HG02623 (cell line): ENCODE measurements around the gene ACVR1.

ENCODE experiments used
- ATAC-seq: cut with Tn5 transposase; IDR thresholded peaks from one replicate; pipeline ENCODE4 v1.9.1; 2021; ENCODE audit warnings: moderate library complexity; ENCODE audit not compliant: unreplicated experiment

Gene ACVR1

DNA sequence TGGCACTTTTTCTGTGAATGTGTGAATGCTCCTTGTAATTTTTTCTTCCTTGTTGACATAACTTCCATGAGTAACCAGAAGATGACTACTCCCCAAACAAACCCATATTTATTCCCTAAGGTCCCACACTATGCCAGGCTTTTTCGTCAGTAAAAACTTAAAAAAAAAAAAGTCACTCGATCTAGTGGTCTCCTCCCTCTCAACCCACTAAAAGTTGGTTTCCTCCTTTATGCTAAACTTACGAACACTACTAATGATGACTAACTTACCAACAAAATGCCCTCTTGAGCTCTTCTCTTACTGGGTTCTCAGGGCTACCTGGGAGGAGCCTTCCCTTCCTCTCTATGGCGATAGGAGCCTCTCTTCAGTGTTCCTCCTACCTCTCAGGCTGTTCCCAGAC, 18.2 kb downstream of the ACVR1 start:
- ATAC-seq = no peak

GRCh38 chr2:157856187-157856515, 20.0 kb downstream of the ACVR1 start:
- no peak for ATAC-seq

DNA sequence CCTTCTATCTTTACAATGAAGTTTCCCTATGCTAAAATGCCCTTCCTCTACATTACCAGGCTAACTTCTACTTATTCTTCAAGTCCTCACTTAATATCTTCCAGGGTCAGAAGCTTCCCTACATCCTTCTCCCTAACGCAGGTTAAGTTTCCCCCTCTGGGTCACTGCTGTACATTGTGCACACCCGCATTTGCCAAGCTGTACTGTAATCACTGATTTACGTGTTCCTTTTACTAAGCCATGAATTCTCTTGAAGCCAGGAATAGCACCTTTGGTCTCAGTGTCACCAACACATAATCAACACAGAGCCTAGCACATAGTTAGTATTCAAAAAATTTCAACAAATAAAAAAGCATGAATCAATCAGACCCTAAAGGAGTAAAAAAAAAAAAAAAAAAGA, 22.3 kb downstream of the ACVR1 start:
- no peak for ATAC-seq

DNA sequence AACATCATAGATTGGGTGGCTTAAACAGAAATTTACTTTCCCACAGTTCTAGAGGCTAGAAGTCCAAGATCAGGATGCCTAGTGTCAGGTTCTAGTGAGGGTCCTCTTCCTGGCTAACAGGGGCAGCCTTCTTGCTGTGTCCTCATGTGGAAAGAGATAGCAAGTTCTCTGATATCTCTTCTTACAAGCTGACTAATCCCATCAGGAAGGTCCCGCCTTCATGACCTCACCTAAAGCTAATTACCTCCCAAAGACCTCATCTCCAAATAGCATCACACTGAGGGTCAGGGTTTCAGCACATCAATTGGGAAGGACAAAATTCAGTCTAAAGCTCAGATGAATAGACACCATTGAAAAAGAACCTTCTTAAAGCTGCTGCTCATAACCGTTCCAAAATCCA, 22.9 kb downstream of the ACVR1 start:
- no peak for ATAC-seq

DNA sequence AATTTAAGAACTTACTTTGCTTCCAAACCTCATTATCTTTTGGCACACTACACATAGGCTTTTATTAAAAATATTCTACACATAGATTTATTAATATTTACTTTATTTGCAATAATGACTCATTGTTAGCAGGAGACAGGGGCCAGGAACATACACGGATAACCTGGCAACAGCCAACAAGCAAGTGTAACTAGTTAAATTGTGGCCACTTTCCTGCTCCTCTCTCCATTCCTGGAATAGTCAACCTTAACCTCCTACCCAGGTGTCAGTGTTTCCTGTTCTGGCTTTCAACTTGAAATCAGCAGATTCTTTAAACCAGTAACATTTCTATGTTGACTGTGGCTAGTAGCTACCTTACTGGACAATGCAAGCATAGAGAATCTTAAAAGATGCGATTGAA, 26.5 kb downstream of the ACVR1 start:
- no peak for ATAC-seq

DNA sequence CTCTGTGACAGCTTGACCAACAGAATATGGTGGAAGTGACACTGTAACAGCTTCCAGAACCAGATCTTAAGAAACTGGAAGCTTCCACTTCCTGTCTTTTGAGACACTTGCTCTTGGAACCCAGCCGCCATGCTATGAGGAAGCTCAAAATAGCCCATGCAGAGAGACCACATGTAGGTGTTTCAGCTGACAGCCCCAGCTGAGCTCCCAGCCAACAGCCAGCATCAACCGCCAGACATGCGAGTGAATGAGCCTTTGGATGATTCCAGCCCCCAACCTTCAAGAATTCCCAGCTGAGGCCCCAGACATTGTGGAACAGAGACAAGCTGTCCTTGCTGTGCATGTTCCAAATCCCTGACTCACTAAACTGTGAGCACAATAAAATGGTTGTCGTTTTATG, 27.9 kb downstream of the ACVR1 start:
- no peak for ATAC-seq

DNA sequence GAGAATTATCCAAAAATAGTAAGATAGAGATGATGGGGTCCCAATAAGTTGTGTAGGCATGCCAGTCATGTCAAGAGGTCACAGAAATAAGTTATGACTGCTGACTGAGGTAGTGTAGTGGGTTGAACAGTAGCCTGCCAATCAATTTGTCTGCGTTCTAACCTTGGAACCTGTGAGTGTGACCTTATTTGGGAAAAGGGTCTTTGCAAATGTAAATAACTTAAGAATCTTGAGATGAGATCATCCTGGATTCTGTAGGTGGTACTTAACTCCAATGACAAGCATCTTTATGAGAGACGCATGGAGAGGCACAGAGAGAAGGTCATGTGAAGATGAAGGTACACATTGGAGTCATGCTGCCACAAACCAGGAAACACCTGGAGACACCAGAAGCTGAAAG, 31.0 kb downstream of the ACVR1 start:
- no peak for ATAC-seq

- no peak for ATAC-seq
Measured at GRCh38 chr2:157843935-157844334, 32.2 kb downstream of the ACVR1 start.

GRCh38 chr2:157843081-157843480, 33.0 kb downstream of the ACVR1 start:
- ATAC-seq = no peak

DNA sequence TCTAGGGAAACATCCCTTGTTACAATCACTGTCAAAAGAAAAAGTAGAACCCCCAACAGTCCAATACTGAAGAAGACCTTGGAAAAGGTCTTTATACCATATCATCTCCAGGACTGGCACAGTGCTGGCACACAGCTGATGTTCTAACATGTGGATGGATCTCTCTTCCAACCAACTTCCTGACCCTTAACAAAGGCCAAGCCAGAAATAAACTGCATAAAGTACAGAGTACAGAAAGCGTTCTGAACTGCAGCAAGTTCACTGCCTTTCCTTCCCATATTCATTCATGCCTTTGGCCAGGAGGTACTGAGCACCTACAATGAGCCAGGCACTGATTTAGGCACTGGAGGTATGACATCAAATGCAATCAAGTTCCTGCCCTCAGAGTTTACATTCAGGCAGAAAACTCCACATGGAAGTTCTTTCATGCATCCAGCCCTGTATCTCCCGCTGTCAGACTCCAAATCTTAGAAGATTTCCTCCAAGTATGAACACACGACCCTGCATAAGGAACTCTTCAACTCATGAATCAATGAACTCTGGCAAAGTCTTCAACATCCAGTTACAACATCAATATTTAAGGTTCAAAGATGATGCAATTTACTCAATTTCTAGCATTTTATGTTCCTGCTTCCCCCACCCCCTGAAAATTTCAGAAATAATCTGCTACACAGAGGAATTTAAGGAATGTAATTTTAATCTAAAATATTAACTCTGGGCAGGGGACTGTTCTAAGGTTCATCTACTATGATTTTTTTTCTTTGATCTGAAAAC, 33.8 kb downstream of the ACVR1 start:
- ATAC-seq = no peak

DNA sequence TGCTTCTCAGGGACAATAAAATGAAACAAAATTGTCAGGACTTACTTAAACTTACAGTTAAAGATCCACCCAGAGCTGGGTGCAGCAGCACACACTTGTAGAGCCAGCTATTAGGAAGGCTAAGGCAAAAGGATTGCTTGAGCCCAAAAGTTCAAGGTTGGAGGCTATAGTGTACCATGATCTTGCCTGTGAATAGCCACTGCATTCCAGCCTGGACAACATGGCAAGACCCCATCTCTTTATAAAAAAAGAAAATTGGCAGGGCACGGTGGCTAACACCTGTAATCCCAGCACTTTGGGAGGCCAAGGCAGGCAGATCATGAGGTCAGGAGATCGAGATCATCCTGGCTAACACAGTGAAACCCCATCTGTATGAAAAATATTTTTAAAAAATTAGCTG, 34.6 kb downstream of the ACVR1 start:
- no peak for ATAC-seq

DNA sequence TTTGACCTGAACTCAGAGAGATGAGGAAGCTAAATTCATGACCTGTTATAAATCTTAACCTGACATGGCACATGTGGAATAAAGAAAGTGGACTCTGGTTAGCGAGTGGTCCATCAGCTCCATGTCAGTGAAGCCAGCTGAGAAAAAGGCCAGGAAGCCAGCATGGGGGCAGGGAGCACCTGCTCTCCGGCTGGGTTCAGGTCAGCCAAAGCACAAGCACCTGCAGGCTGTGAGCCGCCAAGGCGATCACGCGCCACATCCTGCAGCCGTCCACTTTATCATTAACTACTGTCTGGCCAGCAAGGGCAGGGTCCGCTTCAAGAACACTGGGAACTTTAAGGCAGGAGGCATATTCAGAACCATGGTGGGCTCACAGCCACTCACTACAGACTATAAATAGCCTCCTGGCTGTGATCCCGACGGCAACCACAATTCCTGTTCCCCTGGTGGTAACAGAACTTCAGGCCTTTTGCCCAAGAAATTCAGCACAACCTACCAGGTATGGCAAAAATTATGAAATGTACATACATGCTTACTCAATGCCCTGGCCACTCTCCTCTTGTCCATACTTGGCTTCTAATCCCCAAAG, 35.5 kb downstream of the ACVR1 start:
- ATAC-seq = no peak

GRCh38 chr2:157839822-157840221, 36.3 kb downstream of the ACVR1 start:
- ATAC-seq = no peak

GRCh38 chr2:157839162-157839801, 36.8 kb downstream of the ACVR1 start:
- ATAC-seq = no peak

GRCh38 chr2:157838442-157839161, 37.5 kb downstream of the ACVR1 start:
- ATAC-seq = no peak

DNA sequence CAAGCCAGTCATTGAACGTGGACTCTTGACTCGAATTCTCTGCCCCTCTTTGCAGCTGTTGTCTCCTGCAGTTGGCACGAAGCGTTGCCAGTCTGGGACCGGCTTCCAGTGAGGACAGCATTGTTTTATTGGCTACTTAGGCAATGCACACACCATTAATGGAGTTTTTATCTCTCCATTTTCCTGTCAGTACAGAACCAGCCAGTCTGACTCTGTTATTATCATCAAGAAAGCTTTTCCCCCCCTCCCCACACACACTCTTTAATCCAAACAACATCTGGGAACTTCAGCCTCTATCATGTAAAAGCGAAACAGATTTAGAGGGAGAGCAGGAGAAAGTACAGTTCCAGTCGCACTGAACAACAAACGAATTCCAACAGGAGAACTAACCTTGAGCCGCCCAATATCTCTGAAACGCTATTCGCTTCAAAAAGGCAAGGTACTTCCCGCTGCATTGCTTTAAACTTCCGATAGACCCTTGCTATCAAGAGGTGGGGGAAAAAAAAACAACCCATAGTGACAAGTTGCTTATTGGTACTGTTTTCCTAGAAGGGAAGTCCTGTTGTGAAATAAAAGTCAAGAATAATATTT, 38.2 kb downstream of the ACVR1 start:
- no peak for ATAC-seq

GRCh38 chr2:157836531-157836930, 39.6 kb downstream of the ACVR1 start:
- ATAC-seq = no peak

DNA sequence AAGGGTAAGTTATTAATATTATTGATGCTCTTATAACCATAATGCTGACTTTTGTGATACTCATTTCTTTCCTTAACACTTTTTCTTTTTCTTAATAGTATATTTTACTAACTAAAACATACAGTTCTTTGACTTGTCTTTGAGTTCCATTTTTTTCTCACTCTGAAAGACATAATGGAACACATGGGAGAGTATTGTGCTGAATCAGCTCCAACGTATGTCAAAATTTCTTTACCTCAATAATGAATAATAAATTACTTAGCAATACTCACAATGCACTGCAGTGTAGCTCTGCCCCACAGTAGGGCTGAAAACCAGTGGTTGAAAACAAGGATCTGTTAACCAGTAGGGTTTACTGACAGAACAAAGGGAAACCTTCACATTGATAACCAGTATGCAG, 40.7 kb downstream of the ACVR1 start:
- no peak for ATAC-seq

- no peak for ATAC-seq
Measured at GRCh38 chr2:157835006-157835405, 41.1 kb downstream of the ACVR1 start.

DNA sequence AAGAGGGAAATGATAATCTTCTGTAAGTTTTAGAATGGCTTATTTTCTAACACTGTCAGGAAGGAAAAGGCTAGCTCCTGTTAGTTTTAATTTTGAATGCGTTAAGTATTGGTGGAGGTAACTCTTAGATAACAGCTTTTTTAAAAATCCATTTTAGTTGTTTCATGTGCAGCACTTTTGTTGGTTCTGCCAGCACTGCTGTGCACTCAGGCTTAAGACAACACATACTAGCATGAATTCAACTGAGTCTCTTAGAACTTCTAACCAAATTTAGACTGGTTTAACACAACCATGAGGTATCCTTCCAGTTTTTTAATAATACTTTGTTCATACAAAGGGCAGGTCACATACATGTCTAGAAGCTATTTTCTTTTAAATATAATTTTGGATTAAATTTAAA, 42.4 kb downstream of the ACVR1 start:
- ATAC-seq = no peak

DNA sequence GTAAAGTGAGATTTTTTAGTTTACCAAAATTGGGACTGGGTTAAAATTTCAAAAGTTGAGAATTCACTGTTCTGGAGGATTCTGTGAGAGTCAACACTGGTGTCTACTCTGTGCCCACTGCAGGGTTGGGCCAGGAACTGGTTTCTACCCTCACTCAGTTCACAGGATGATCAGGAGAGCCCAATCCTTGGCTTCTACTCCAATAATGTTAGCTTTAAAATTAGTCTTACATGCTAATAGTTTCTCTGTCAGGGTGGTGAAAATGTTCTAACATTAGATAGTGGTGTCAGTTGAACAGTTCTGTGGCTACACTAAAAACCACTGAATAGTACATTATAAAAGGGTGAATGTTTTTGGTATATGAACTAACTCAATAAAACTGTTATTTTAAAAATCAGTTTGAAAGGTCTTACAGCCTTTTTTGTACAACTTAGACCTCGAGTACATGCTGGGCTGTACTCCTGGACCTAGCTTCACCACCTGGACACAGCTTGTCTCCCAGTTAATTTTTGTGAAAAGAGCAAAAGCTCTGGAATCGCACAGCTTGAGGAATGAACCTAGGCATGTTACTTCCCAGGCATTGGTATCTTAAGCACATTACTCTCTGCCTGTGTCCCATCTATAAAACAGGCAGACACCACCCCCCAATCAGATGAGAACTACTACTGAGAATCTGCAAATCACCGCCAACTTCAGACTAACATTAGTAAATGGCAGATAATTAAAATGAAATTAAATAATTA, 44.4 kb downstream of the ACVR1 start:
- ATAC-seq = no peak
